Cardiac muscle cell (in vitro differentiated cells and primary cell): ENCODE measurements around the gene MGAT2. TPM values are rescaled to one million over a fixed set of nuclear protein-coding genes. Genes with fewer than 3 reads are reported as not detected.
A peak's percentile ranks its signal among the peaks of the same experiment; 100 is the strongest.

Experiments used
- DNase-seq, 2 donors: peaks; one replicate each; pipeline versions ENCODE4 v3.0.0 to v3.0.0-alpha.2; 2010 to 2017; ENCODE audit warnings: low read depth in 1 of 2, low spot score in 1 of 2
- H3K27ac ChIP-seq: fragments of 200-600 bp; sonication (generic); 2 replicates; pipeline ENCODE4 v1.5.1; 2016
- H3K27me3 ChIP-seq: fragments of 200-600 bp; sonication (generic); 2 replicates; pipeline ENCODE4 v1.6.0; 2016; ENCODE audit warnings: control low read depth
- H3K36me3 ChIP-seq: fragments of 200-600 bp; sonication (generic); 2 replicates; pipeline ENCODE4 v1.5.1; 2016; ENCODE audit warnings: control low read depth
- H3K4me1 ChIP-seq: fragments of 200-600 bp; sonication (generic); 2 replicates; pipeline ENCODE4 v1.8.1; 2017; ENCODE audit warnings: low read depth, mild to moderate bottlenecking, mixed run types
- H3K4me3 ChIP-seq: fragments of 200-600 bp; sonication (generic); 2 replicates; pipeline ENCODE4 v1.5.1; 2016; ENCODE audit warnings: mild to moderate bottlenecking
- H3K9me3 ChIP-seq: fragments of 200-600 bp; sonication (generic); 2 replicates; pipeline ENCODE4 v1.5.1; 2017; ENCODE audit warnings: low read depth, mild to moderate bottlenecking, control low read depth
- CTCF ChIP-seq: IDR thresholded peaks from 2 replicates; pipeline ENCODE4 v1.5.1; 2012; ENCODE audit warnings: low read depth, mild to moderate bottlenecking, low read length
- polyA plus RNA-seq: library from polyadenylated mRNA; unstranded; fragments of >200 nt; fragmentation: Nextera tagmentation; extraction: Ambion mirVana; gene quantifications from 2 replicates; pipeline ENCODE4 v1.2.1, GENCODE V29; 2016
- total RNA-seq: library from RNA; depleted of rRNA; stranded (reverse); fragments of >200 nt; gene quantifications from 2 replicates; pipeline ENCODE4 v1.2.3, GENCODE V29; 2016

The MGAT2 gene
- total and polyA plus RNA-seq, 2 experiments from 2014 or later = 35.9 to 45.3 TPM

- Histone ChIP-seq H3K27ac (peak overlapping the region; percentile 79), H3K36me3 (peaks cover 6% of the 10 kb centered on the region), H3K4me1 (peaks cover 12% of the 10 kb centered on the region), H3K4me3 (peak overlapping the region; percentile 84), H3K9me3 (no peaks in the 10 kb centered on the region), H3K27me3 (no peaks in the 10 kb centered on the region)
- TF ChIP-seq CTCF = peak; percentile 73
- DNase-seq = peak; percentile 59 to 82
These were observed 33.7 kb upstream of the MGAT2 start for GRCh38 chr14:49586673-49587460.

DNA sequence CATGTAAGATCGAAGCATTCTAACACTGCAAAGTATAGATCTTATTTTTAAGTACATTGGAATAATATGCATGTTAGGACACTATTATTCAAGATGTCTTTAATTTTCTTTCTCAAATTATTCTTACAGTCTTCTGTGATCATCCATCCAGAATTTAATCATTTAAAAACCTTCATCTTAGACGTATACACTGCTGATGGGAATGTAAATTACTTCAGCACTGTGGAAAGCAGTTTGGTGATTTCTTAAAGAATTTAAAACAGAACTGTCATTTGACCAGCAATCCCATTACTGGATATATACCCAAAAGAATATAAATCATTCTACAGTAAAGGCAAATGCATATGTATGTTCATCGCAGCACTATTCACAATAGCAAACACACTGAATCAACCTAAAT, 31.2 kb upstream of the MGAT2 start:
- H3K27ac ChIP-seq = no peak overlapping the region
- H3K36me3 ChIP-seq = peaks cover under 1% of the 10 kb centered on the region
- no peak for DNase-seq
- H3K4me3 ChIP-seq = no peak overlapping the region
- no peaks in the 10 kb centered on the region for H3K9me3 ChIP-seq
- peaks cover 13% of the 10 kb centered on the region for H3K4me1 ChIP-seq
- H3K27me3 ChIP-seq = no peaks in the 10 kb centered on the region
- no peak for TF ChIP-seq CTCF

GRCh38 chr14:49593016-49593415, 27.6 kb upstream of the MGAT2 start:
- TF ChIP-seq CTCF = no peak
- Histone ChIP-seq H3K4me3 (no peak overlapping the region), H3K9me3 (no peaks in the 10 kb centered on the region), H3K4me1 (peaks cover 18% of the 10 kb centered on the region), H3K27me3 (no peaks in the 10 kb centered on the region), H3K36me3 (no peaks in the 10 kb centered on the region), H3K27ac (no peak overlapping the region)
- DNase-seq = peak in 1 of 2 donors; percentile 55

GRCh38 chr14:49594347-49595091, 26.1 kb upstream of the MGAT2 start:
- Histone ChIP-seq H3K4me1 (peaks cover 18% of the 10 kb centered on the region), H3K4me3 (no peak overlapping the region), H3K9me3 (no peaks in the 10 kb centered on the region), H3K27me3 (no peaks in the 10 kb centered on the region), H3K27ac (peak overlapping the region; percentile 87), H3K36me3 (no peaks in the 10 kb centered on the region)
- no peak for TF ChIP-seq CTCF
- peak; percentile 79 to 80 for DNase-seq

- DNase-seq = no peak
- Histone ChIP-seq H3K9me3 (no peaks in the 10 kb centered on the region), H3K4me3 (peak overlapping the region; percentile 61), H3K4me1 (peaks cover 18% of the 10 kb centered on the region), H3K27ac (peak overlapping the region; percentile 97), H3K36me3 (no peaks in the 10 kb centered on the region), H3K27me3 (no peaks in the 10 kb centered on the region)
- no peak for TF ChIP-seq CTCF
These were observed 22.5 kb upstream of the MGAT2 start for GRCh38 chr14:49598189-49598484.
